GM23248 (cell line): ENCODE measurements around the gene ADGRD1.

ENCODE experiments used
- EZH2 ChIP-seq: fragments of 200-600 bp; sonication (generic); IDR thresholded peaks from 2 replicates; pipeline ENCODE4 v1.6.1; 2018; ENCODE audit warnings: antibody characterized with exemption, mild to moderate bottlenecking; ENCODE audit not compliant: insufficient read depth, poor library complexity, severe bottlenecking
- EZH2phosphoT487 ChIP-seq: fragments of 200-600 bp; sonication (generic); IDR thresholded peaks from 2 replicates; pipeline ENCODE4 v1.6.1; 2018; ENCODE audit warnings: antibody characterized with exemption, moderate library complexity, mild to moderate bottlenecking, low read depth; ENCODE audit not compliant: insufficient read depth

- no peak for TF ChIP-seq EZH2phosphoT487
- no peak for TF ChIP-seq EZH2
Observed at GRCh38 chr12:131104463-131105350, 151.0 kb downstream of the ADGRD1 start.
